K562 (cell line): Measurements from ENCODE around the gene RTN4. TPM values are rescaled to one million over a fixed set of nuclear protein-coding genes. Genes with fewer than 3 reads are reported as not detected.

Experiments used
- ESRRA ChIP-seq: fragments of 450-650 bp; IDR thresholded peaks from 2 replicates; pipeline ENCODE4 v1.6.1; 2014; ENCODE audit warnings: low read depth, mild to moderate bottlenecking, moderate library complexity, borderline replicate concordance
- HCFC1 ChIP-seq: IDR thresholded peaks from 2 replicates; pipeline ENCODE4 v1.6.1; 2012; ENCODE audit warnings: low read depth, low read length, improper control_type of control experiment
- KAT8 ChIP-seq: fragments of 450-650 bp; IDR thresholded peaks from 2 replicates; pipeline ENCODE4 v1.6.1; 2016; ENCODE audit warnings: low read depth, mild to moderate bottlenecking
- KHSRP ChIP-seq: fragments of 450-650 bp; IDR thresholded peaks from 2 replicates; pipeline ENCODE4 v1.6.1; 2017
- PHTF2 ChIP-seq: fragments of 250-450 bp; sonication (Bioruptor Pico); IDR thresholded peaks from 2 replicates; pipeline ENCODE4 v1.5.0; 2021; ENCODE audit warnings: mild to moderate bottlenecking
- RFX7 ChIP-seq: fragments of 250-450 bp; sonication (Bioruptor Pico); IDR thresholded peaks from 2 replicates; pipeline ENCODE4 v1.5.1; 2021; ENCODE audit warnings: mild to moderate bottlenecking
- SAFB2 ChIP-seq: fragments of 200-400 bp; formaldehyde crosslinking; IDR thresholded peaks from 2 replicates; pipeline ENCODE4 v1.6.1; 2018; ENCODE audit warnings: borderline replicate concordance, low read length, low read depth, moderate library complexity; ENCODE audit not compliant: severe bottlenecking
- SIN3B ChIP-seq: fragments of 450-650 bp; IDR thresholded peaks from 2 replicates; pipeline ENCODE4 v1.6.1; 2017; ENCODE audit warnings: low read depth, mild to moderate bottlenecking, moderate library complexity
- SMARCB1 ChIP-seq: IDR thresholded peaks from 2 replicates; pipeline ENCODE4 v1.6.1; 2011; ENCODE audit warnings: improper control_type of control experiment, low read depth; ENCODE audit not compliant: insufficient read length
- SRSF9 ChIP-seq: fragments of 200-400 bp; formaldehyde crosslinking; IDR thresholded peaks from 2 replicates; pipeline ENCODE4 v1.6.1; 2017; ENCODE audit warnings: low read depth, low read length, borderline replicate concordance
- TAF15 ChIP-seq: fragments of 200-400 bp; formaldehyde crosslinking; IDR thresholded peaks from 2 replicates; pipeline ENCODE4 v1.6.1; 2017; ENCODE audit warnings: mild to moderate bottlenecking, low read depth, low read length, moderate library complexity
- WHSC1 ChIP-seq: IDR thresholded peaks from one replicate; pipeline ENCODE4 v1.6.1; 2012; ENCODE audit warnings: low read length, control low read depth, inconsistent platforms
- ZNF766 ChIP-seq: fragments of 200-800 bp; sonication (Bioruptor generic); conservative IDR thresholded peaks from 2 replicates; pipeline ENCODE4 v1.6.1; 2016; ENCODE audit warnings: missing genetic modification characterization, missing compliant biosample characterization
- polyA plus RNA-seq, 8 experiments: library from polyadenylated mRNA; depleted of rRNA in 4 of 8; stranded (reverse) in 5 of 8; unstranded in 3 of 8; fragments of >200 nt; fragmentation: Nextera tagmentation in 2 of 8; fragmentation: Illumina TruSeq in 1 of 8; extraction: Ambion mirVana in 2 of 8; extraction: Trizol in 1 of 8; gene quantifications; 2 replicates each; pipeline versions ENCODE4 v1.2.1 to v1.2.3, GENCODE V29; 2011 to 2014; ENCODE audit warnings: inconsistent platforms in 1 of 8, missing spikeins in 1 of 8
- total RNA-seq, 7 experiments: library from RNA; depleted of rRNA in 6 of 7; stranded (reverse); fragments of >200 nt in 6 of 7; fragmentation: Illumina TruSeq in 2 of 7; extraction: Trizol in 2 of 7; gene quantifications; 2 replicates each; pipeline versions ENCODE4 v1.2.1 to v1.2.3, GENCODE V29; 2011 to 2021; ENCODE audit warnings: low replicate concordance in 1 of 7
- TF ChIP-seq, protein P1 (sequence below): sonication (generic); formaldehyde crosslinking; IDR thresholded peaks from 2 replicates; pipeline ENCODE4 v1.4.0; 2020; ENCODE audit warnings: mild to moderate bottlenecking, missing genetic modification reagents
- TF ChIP-seq, protein P2 (sequence below), 2 experiments: fragments of 450-650 bp in 1 of 2; IDR thresholded peaks; 2 replicates each; pipeline ENCODE4 v1.6.1; 2011 to 2017; ENCODE audit warnings: low read depth in 2 of 2, antibody characterized with exemption in 1 of 2, borderline replicate concordance in 1 of 2, low read length in 1 of 2, mild to moderate bottlenecking in 1 of 2, mixed read lengths in 1 of 2; ENCODE audit not compliant: control insufficient read depth in 1 of 2
- TF ChIP-seq, protein P3 (sequence below), 3 experiments: fragments of 200-800 bp in 1 of 3; fragments of 250-450 bp in 1 of 3; fragments of 450-650 bp in 1 of 3; sonication (Bioruptor Pico) in 1 of 3; sonication (Bioruptor generic) in 1 of 3; formaldehyde crosslinking in 1 of 3; IDR thresholded peaks; 2 replicates each; pipeline versions ENCODE4 v1.6.1 to v1.8.0; 2016 to 2022; ENCODE audit warnings: mild to moderate bottlenecking in 2 of 3, missing genetic modification characterization in 2 of 3, missing compliant biosample characterization in 1 of 3, moderate library complexity in 1 of 3
- TF ChIP-seq, protein P4 (sequence below): fragments of 450-650 bp; formaldehyde crosslinking; IDR thresholded peaks from 2 replicates; pipeline ENCODE4 v1.4.0; 2020; ENCODE audit warnings: mild to moderate bottlenecking

Gene RTN4
- total and polyA plus RNA-seq, 9 of the 15 experiments (the other 6 are each of a cell fraction or from before 2014, with no cell fraction given): 73.0 to 248 (median 116) TPM

DNA sequence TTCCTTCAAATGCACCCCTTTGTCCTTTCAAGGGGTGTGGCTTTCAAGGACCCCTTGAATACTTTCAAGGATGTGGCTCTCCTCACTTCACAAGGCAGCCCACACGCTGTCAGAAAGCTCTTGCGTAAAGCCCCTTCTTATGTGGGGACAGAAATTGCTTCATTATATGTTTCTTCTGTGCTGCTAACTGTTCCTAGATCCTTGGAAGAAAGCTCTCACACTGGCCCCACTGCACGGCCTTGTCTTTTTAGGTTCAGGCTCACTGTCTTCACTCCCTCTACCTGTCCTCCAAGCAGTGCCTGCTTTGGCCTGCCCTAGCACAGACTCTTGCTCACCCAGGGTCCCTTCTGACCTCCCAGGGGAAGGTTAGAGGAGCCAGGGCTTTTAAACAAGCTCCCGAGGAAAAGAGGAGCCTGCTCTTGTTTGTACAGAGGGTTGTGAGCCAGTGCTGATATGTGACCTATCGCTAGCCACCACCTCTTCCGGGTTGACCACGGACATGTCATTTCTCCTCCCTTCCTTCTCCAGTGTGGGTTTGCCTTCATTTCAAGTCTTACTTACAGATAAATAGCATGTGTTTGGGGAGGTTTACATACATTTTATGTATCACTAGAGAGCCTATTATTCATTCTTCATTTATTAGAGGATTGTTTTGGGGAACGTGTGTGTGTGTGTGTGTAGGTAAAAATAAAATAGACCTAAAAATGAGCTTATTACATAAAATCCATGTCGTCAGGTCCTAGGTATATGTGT is 94.7 kb downstream of the RTN4 start (continued):
- no peak for TF ChIP-seq HCFC1
- no peak for TF ChIP-seq PHTF2 (CRISPR knock-in tag)
- no peak for TF ChIP-seq SRSF9
- no peak for TF ChIP-seq SAFB2
- TF ChIP-seq, protein P1, sequence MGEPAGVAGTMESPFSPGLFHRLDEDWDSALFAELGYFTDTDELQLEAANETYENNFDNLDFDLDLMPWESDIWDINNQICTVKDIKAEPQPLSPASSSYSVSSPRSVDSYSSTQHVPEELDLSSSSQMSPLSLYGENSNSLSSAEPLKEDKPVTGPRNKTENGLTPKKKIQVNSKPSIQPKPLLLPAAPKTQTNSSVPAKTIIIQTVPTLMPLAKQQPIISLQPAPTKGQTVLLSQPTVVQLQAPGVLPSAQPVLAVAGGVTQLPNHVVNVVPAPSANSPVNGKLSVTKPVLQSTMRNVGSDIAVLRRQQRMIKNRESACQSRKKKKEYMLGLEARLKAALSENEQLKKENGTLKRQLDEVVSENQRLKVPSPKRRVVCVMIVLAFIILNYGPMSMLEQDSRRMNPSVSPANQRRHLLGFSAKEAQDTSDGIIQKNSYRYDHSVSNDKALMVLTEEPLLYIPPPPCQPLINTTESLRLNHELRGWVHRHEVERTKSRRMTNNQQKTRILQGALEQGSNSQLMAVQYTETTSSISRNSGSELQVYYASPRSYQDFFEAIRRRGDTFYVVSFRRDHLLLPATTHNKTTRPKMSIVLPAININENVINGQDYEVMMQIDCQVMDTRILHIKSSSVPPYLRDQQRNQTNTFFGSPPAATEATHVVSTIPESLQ (CRISPR knock-in tag): no peak
- no peak for TF ChIP-seq KHSRP
- TF ChIP-seq ZNF766 (CRISPR knock-in tag): peak; percentile 79
- TF ChIP-seq RFX7: no peak
- no peak for TF ChIP-seq SMARCB1
- no peak for TF ChIP-seq SIN3B
- TF ChIP-seq WHSC1: no peak
- no peak for TF ChIP-seq TAF15
- TF ChIP-seq, protein P2, sequence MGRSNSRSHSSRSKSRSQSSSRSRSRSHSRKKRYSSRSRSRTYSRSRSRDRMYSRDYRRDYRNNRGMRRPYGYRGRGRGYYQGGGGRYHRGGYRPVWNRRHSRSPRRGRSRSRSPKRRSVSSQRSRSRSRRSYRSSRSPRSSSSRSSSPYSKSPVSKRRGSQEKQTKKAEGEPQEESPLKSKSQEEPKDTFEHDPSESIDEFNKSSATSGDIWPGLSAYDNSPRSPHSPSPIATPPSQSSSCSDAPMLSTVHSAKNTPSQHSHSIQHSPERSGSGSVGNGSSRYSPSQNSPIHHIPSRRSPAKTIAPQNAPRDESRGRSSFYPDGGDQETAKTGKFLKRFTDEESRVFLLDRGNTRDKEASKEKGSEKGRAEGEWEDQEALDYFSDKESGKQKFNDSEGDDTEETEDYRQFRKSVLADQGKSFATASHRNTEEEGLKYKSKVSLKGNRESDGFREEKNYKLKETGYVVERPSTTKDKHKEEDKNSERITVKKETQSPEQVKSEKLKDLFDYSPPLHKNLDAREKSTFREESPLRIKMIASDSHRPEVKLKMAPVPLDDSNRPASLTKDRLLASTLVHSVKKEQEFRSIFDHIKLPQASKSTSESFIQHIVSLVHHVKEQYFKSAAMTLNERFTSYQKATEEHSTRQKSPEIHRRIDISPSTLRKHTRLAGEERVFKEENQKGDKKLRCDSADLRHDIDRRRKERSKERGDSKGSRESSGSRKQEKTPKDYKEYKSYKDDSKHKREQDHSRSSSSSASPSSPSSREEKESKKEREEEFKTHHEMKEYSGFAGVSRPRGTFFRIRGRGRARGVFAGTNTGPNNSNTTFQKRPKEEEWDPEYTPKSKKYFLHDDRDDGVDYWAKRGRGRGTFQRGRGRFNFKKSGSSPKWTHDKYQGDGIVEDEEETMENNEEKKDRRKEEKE (IDR thresholded peaks at IDR 0.05; ENCODE audit: borderline replicate concordance in 1 of 2, control insufficient read depth in 1 of 2, low read depth in 2 of 2, low read length in 1 of 2): no peak
- TF ChIP-seq, protein P3, sequence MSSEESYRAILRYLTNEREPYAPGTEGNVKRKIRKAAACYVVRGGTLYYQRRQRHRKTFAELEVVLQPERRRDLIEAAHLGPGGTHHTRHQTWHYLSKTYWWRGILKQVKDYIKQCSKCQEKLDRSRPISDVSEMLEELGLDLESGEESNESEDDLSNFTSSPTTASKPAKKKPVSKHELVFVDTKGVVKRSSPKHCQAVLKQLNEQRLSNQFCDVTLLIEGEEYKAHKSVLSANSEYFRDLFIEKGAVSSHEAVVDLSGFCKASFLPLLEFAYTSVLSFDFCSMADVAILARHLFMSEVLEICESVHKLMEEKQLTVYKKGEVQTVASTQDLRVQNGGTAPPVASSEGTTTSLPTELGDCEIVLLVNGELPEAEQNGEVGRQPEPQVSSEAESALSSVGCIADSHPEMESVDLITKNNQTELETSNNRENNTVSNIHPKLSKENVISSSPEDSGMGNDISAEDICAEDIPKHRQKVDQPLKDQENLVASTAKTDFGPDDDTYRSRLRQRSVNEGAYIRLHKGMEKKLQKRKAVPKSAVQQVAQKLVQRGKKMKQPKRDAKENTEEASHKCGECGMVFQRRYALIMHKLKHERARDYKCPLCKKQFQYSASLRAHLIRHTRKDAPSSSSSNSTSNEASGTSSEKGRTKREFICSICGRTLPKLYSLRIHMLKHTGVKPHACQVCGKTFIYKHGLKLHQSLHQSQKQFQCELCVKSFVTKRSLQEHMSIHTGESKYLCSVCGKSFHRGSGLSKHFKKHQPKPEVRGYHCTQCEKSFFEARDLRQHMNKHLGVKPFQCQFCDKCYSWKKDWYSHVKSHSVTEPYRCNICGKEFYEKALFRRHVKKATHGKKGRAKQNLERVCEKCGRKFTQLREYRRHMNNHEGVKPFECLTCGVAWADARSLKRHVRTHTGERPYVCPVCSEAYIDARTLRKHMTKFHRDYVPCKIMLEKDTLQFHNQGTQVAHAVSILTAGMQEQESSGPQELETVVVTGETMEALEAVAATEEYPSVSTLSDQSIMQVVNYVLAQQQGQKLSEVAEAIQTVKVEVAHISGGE (CRISPR knock-in tag; IDR thresholded peaks at IDR 0.05): peak in 1 of 3 experiments; percentile 67; a peak in 2 of 6 replicates
- no peak for TF ChIP-seq KAT8
- TF ChIP-seq ESRRA: no peak
- TF ChIP-seq, protein P4, sequence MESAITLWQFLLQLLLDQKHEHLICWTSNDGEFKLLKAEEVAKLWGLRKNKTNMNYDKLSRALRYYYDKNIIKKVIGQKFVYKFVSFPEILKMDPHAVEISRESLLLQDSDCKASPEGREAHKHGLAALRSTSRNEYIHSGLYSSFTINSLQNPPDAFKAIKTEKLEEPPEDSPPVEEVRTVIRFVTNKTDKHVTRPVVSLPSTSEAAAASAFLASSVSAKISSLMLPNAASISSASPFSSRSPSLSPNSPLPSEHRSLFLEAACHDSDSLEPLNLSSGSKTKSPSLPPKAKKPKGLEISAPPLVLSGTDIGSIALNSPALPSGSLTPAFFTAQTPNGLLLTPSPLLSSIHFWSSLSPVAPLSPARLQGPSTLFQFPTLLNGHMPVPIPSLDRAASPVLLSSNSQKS: no peak
